Stromal cell of bone marrow (primary cell): ENCODE data around the gene NME7.

Experiments
- DNase-seq: peaks from one replicate; pipeline ENCODE4 v3.0.0-alpha.2; 2012; ENCODE audit warnings: low read depth

The NME7 gene

GRCh38 chr1:169106921-169107602 is 260.5 kb downstream of the NME7 start:
- no peak for DNase-seq

GRCh38 chr1:169106095-169106920 is 261.3 kb downstream of the NME7 start, which contains the start of gene ATP1B1:
TSS of gene ATP1B1 (plus strand) at chr1:169106690. CDS start at chr1:169106830, 140 bp downstream.
- no peak for DNase-seq

- DNase-seq = no peak
These were observed 262.0 kb downstream of the NME7 start for GRCh38 chr1:169105434-169106094.

GRCh38 chr1:169105087-169105433 is 262.5 kb downstream of the NME7 start:
- no peak for DNase-seq

GRCh38 chr1:169103480-169103893 is 264.1 kb downstream of the NME7 start:
- DNase-seq = no peak

GRCh38 chr1:169103002-169103401 is 264.6 kb downstream of the NME7 start:
- DNase-seq = no peak

GRCh38 chr1:169102567-169102966 is 265.0 kb downstream of the NME7 start:
- DNase-seq = no peak

- no peak for DNase-seq
These were observed 266.9 kb downstream of the NME7 start for GRCh38 chr1:169100651-169101088.

GRCh38 chr1:169100208-169100607 is 267.4 kb downstream of the NME7 start:
- no peak for DNase-seq

- no peak for DNase-seq
These were observed 268.0 kb downstream of the NME7 start for GRCh38 chr1:169099561-169099960.

GRCh38 chr1:169098380-169098779 is 269.2 kb downstream of the NME7 start:
- DNase-seq = no peak

- DNase-seq = no peak
These were observed 272.6 kb downstream of the NME7 start for GRCh38 chr1:169094897-169095569.

- DNase-seq = no peak
These were observed 275.2 kb downstream of the NME7 start for GRCh38 chr1:169092399-169092798.

- DNase-seq = no peak
These were observed 276.1 kb downstream of the NME7 start for GRCh38 chr1:169091480-169091941.

GRCh38 chr1:169090900-169091311 is 276.7 kb downstream of the NME7 start:
- no peak for DNase-seq

- DNase-seq = no peak
These were observed 277.2 kb downstream of the NME7 start for GRCh38 chr1:169090308-169090899.

GRCh38 chr1:169089776-169090175 is 277.8 kb downstream of the NME7 start:
- DNase-seq = no peak

- DNase-seq = no peak
These were observed 279.7 kb downstream of the NME7 start for GRCh38 chr1:169087876-169088275.

GRCh38 chr1:169086603-169087455 is 280.8 kb downstream of the NME7 start:
- DNase-seq = no peak

GRCh38 chr1:169085911-169086310 is 281.7 kb downstream of the NME7 start:
- no peak for DNase-seq
